ENCODE results near the gene CAPRIN2. TPM values are rescaled to one million over a fixed set of nuclear protein-coding genes. Genes with fewer than 3 reads are reported as not detected.

The CAPRIN2 gene
- polyA plus RNA-seq, 1 donor from 2014 or later: 132 TPM

GRCh38 chr12:30687265-30687986 is 67.3 kb downstream of the CAPRIN2 start:
- H3K36me3 ChIP-seq (ENCODE audit: insufficient read depth, low read length): no peaks in the 10 kb centered on the region
- no peak for TF ChIP-seq TAF1 (IDR thresholded peaks at IDR 0.05; ENCODE audit: low read depth)
- TF ChIP-seq POLR2AphosphoS5 (IDR thresholded peaks at IDR 0.05): no peak
- TF ChIP-seq EZH2 (IDR thresholded peaks at IDR 0.05; ENCODE audit: borderline replicate concordance, insufficient read depth, low read length, poor library complexity, severe bottlenecking): no peak
- TF ChIP-seq, protein P1, sequence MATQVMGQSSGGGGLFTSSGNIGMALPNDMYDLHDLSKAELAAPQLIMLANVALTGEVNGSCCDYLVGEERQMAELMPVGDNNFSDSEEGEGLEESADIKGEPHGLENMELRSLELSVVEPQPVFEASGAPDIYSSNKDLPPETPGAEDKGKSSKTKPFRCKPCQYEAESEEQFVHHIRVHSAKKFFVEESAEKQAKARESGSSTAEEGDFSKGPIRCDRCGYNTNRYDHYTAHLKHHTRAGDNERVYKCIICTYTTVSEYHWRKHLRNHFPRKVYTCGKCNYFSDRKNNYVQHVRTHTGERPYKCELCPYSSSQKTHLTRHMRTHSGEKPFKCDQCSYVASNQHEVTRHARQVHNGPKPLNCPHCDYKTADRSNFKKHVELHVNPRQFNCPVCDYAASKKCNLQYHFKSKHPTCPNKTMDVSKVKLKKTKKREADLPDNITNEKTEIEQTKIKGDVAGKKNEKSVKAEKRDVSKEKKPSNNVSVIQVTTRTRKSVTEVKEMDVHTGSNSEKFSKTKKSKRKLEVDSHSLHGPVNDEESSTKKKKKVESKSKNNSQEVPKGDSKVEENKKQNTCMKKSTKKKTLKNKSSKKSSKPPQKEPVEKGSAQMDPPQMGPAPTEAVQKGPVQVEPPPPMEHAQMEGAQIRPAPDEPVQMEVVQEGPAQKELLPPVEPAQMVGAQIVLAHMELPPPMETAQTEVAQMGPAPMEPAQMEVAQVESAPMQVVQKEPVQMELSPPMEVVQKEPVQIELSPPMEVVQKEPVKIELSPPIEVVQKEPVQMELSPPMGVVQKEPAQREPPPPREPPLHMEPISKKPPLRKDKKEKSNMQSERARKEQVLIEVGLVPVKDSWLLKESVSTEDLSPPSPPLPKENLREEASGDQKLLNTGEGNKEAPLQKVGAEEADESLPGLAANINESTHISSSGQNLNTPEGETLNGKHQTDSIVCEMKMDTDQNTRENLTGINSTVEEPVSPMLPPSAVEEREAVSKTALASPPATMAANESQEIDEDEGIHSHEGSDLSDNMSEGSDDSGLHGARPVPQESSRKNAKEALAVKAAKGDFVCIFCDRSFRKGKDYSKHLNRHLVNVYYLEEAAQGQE (IDR thresholded peaks at IDR 0.05; ENCODE audit: borderline replicate concordance): no peak
- no peak for TF ChIP-seq RAD21 (conservative IDR thresholded peaks at IDR 0.05)
- no peak for TF ChIP-seq MXI1 (conservative IDR thresholded peaks at IDR 0.05; ENCODE audit: poor library complexity, severe bottlenecking)
- no peak for TF ChIP-seq SMC3 (conservative IDR thresholded peaks at IDR 0.05; ENCODE audit: poor library complexity)
- no peak for TF ChIP-seq CTCF (IDR thresholded peaks at IDR 0.05; ENCODE audit: poor library complexity, severe bottlenecking)
- TF ChIP-seq EP300 (conservative IDR thresholded peaks at IDR 0.05; ENCODE audit: poor library complexity, severe bottlenecking): no peak
- no peak overlapping the region for H2AFZ ChIP-seq (ENCODE audit: low read depth, low read length)
- no peaks in the 10 kb centered on the region for H3K9me2 ChIP-seq (ENCODE audit: insufficient read depth, low read length)
- no peaks in the 10 kb centered on the region for H3F3A ChIP-seq (ENCODE audit: insufficient read depth, low read length, poor library complexity, severe bottlenecking)
- H3K9me3 ChIP-seq (ENCODE audit: low read length): no peaks in the 10 kb centered on the region
- no peaks in the 10 kb centered on the region for H3K79me2 ChIP-seq (replicated peaks; ENCODE audit: insufficient read depth, low read length)
- H4K20me1 ChIP-seq (ENCODE audit: insufficient read depth): no peaks in the 10 kb centered on the region
- H3K27ac ChIP-seq (ENCODE audit: low read length): no peak overlapping the region
- H3K9ac ChIP-seq (ENCODE audit: low read length): no peak overlapping the region
- H3K4me3 ChIP-seq (ENCODE audit: low read length): no peak overlapping the region
- no peaks in the 10 kb centered on the region for H3K27me3 ChIP-seq (ENCODE audit: insufficient read depth, low read depth, low read length)
- no peak overlapping the region for H3K4me2 ChIP-seq (ENCODE audit: low read length)

- Histone ChIP-seq H3K9ac (ENCODE audit: low read length) (no peak overlapping the region), H3K27ac (ENCODE audit: low read length) (no peak overlapping the region), H3F3A (ENCODE audit: insufficient read depth, low read length, poor library complexity, severe bottlenecking) (no peaks in the 10 kb centered on the region), H3K9me3 (ENCODE audit: low read length) (no peaks in the 10 kb centered on the region), H3K79me2 (replicated peaks; ENCODE audit: insufficient read depth, low read length) (no peaks in the 10 kb centered on the region), H3K9me2 (ENCODE audit: insufficient read depth, low read length) (no peaks in the 10 kb centered on the region), H2AFZ (ENCODE audit: low read depth, low read length) (no peak overlapping the region), H3K27me3 (ENCODE audit: insufficient read depth, low read depth, low read length) (no peaks in the 10 kb centered on the region), H3K4me3 (ENCODE audit: low read length) (no peak overlapping the region), H3K4me2 (ENCODE audit: low read length) (no peak overlapping the region), H4K20me1 (ENCODE audit: insufficient read depth) (no peaks in the 10 kb centered on the region), H3K36me3 (ENCODE audit: insufficient read depth, low read length) (peaks cover 8% of the 10 kb centered on the region)
- no peak for TF ChIP-seq EP300 (conservative IDR thresholded peaks at IDR 0.05; ENCODE audit: poor library complexity, severe bottlenecking)
- no peak for TF ChIP-seq MXI1 (conservative IDR thresholded peaks at IDR 0.05; ENCODE audit: poor library complexity, severe bottlenecking)
- TF ChIP-seq CTCF (IDR thresholded peaks at IDR 0.05; ENCODE audit: poor library complexity, severe bottlenecking): no peak
- no peak for TF ChIP-seq EZH2 (IDR thresholded peaks at IDR 0.05; ENCODE audit: borderline replicate concordance, insufficient read depth, low read length, poor library complexity, severe bottlenecking)
- no peak for TF ChIP-seq SMC3 (conservative IDR thresholded peaks at IDR 0.05; ENCODE audit: poor library complexity)
These were observed 75.5 kb downstream of the CAPRIN2 start for GRCh38 chr12:30679241-30679640.
